Cardiac atrium fibroblast (primary cell): ENCODE measurements around the gene PSMD14. TPM values are rescaled to one million over a fixed set of nuclear protein-coding genes. Genes with fewer than 3 reads are reported as not detected.

Experiments used
- total RNA-seq: library from RNA; depleted of rRNA; stranded (reverse); fragments of >200 nt; gene quantifications from 2 replicates; pipeline ENCODE4 v1.2.3, GENCODE V29; 2015

The PSMD14 gene
- total RNA-seq = 67.9 and 77.3 TPM in 2 replicates

GRCh38 chr2:161308178-161308955 is at the start of gene PSMD14:
TSS of gene PSMD14 (plus strand) at chr2:161308425. CDS start at chr2:161318826, 10,401 bp downstream.

GRCh38 chr2:161415987-161416707 is 107.9 kb downstream of the PSMD14 start, which contains the start of gene TBR1:
TSS of gene TBR1 (plus strand) at chr2:161416297. CDS start at chr2:161416411, 114 bp downstream.

Other genes starting within 250 kb of the PSMD14 start
- gene TANK, start 148.0 kb upstream of the PSMD14 start, total RNA-seq = 55.6 and 58.9 TPM in 2 replicates
- not detected in 2 replicates for gene TBR1, start 107.9 kb downstream of the PSMD14 start, total RNA-seq